ENCODE measurements around the gene ACAD10.
"Not testable (repeated sequence)": the region's sequence is repeated elsewhere in the genome, so short reads cannot be mapped to it uniquely, and the experiment has no call there.

ACAD10 gene

GRCh38 chr12:111753144-111753881 lies 67.5 kb downstream of the ACAD10 start:
- DNase-seq (ENCODE audit: low spot score), result peak; percentile 89

GRCh38 chr12:111754671-111755070 lies 68.8 kb downstream of the ACAD10 start:
- DNase-seq (ENCODE audit: low spot score), result no peak

- DNase-seq (ENCODE audit: low spot score), result no peak
Measured at GRCh38 chr12:111756196-111756595, 70.3 kb downstream of the ACAD10 start.

GRCh38 chr12:111756681-111757080 lies 70.8 kb downstream of the ACAD10 start:
- DNase-seq (ENCODE audit: low spot score), result no peak

GRCh38 chr12:111757361-111758119 lies 71.7 kb downstream of the ACAD10 start:
- no peak for DNase-seq (ENCODE audit: low spot score)

GRCh38 chr12:111758120-111758561 lies 72.3 kb downstream of the ACAD10 start:
- DNase-seq (ENCODE audit: low spot score), result no peak

- no peak for DNase-seq (ENCODE audit: low spot score)
Measured at GRCh38 chr12:111759271-111759670, 73.4 kb downstream of the ACAD10 start.

- DNase-seq (ENCODE audit: low spot score), result no peak
Measured at GRCh38 chr12:111759991-111760390, 74.1 kb downstream of the ACAD10 start.

GRCh38 chr12:111761099-111761498 lies 75.2 kb downstream of the ACAD10 start:
- DNase-seq (ENCODE audit: low spot score), result no peak

GRCh38 chr12:111761706-111762105 lies 75.9 kb downstream of the ACAD10 start:
- no peak for DNase-seq (ENCODE audit: low spot score)

- not testable (repeated sequence) for DNase-seq (ENCODE audit: low spot score)
Measured at GRCh38 chr12:111763552-111763951, 77.7 kb downstream of the ACAD10 start.

- no peak for DNase-seq (ENCODE audit: low spot score)
Measured at GRCh38 chr12:111764120-111764821, 78.4 kb downstream of the ACAD10 start.

- DNase-seq (ENCODE audit: low spot score), result peak; percentile 80
Measured at GRCh38 chr12:111766608-111767361, 80.9 kb downstream of the ACAD10 start, which contains the start of gene ALDH2. Gene ALDH2, plus strand, starts transcription at chr12:111766933. Its CDS starts 50 bp downstream, at chr12:111766983.

- peak; percentile 48 for DNase-seq (ENCODE audit: low spot score)
Measured at GRCh38 chr12:111767362-111768158, 81.7 kb downstream of the ACAD10 start.

GRCh38 chr12:111768159-111768895 lies 82.5 kb downstream of the ACAD10 start:
- DNase-seq (ENCODE audit: low spot score), result no peak

GRCh38 chr12:111769599-111769998 lies 83.7 kb downstream of the ACAD10 start:
- DNase-seq (ENCODE audit: low spot score), result no peak

GRCh38 chr12:111773801-111774551 lies 88.1 kb downstream of the ACAD10 start:
- DNase-seq (ENCODE audit: low spot score), result peak; percentile 80

- no peak for DNase-seq (ENCODE audit: low spot score)
Measured at GRCh38 chr12:111775205-111776193, 89.6 kb downstream of the ACAD10 start.
